GM12872 (cell line): ENCODE measurements around the gene MRPL16.

Experiments used
- CTCF ChIP-seq: IDR thresholded peaks from 3 replicates; pipeline ENCODE4 v1.5.1; 2011; ENCODE audit warnings: low read depth, mild to moderate bottlenecking, low read length, moderate library complexity; ENCODE audit not compliant: insufficient read depth

Gene MRPL16

GRCh38 chr11:59756845-59757244 is 53.7 kb downstream of the MRPL16 start:
- no peak for TF ChIP-seq CTCF

DNA sequence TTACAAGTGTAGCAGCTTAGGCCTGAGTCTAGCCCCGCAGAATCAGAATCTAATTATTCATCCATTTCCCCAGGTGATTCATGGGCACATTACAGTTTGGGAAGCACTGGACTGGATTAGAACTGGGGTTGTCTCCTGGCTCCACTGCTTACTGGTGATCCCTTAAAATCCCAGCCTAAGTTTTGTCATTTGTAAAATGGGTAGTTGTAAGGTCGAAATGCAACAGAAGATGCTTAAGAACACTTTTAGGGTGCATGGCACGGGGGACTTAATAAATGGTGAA is 54.1 kb downstream of the MRPL16 start:
- no peak for TF ChIP-seq CTCF
